Sciatic nerve (tissue), 2 donors: ENCODE measurements around the gene SIGLEC14. TPM values are rescaled to one million over a fixed set of nuclear protein-coding genes. Genes with fewer than 3 reads are reported as not detected.
A peak's percentile ranks its signal among the peaks of the same experiment; 100 is the strongest.
"Not testable (repeated sequence)": the region's sequence is repeated elsewhere in the genome, so short reads cannot be mapped to it uniquely, and the experiment has no call there.

Experiments
- ATAC-seq: fragments of 200-7000 bp; cut with Tn5 transposase; one replicate; pipeline ENCODE4 v1.9.1; 2020; ENCODE audit warnings: mild to moderate bottlenecking, moderate library complexity
- DNase-seq: peaks from one replicate; pipeline ENCODE4 v3.0.0-alpha.2; 2020; ENCODE audit warnings: low spot score
- intact Hi-C: fragments of 100-400 bp; cut with DNase I; formaldehyde crosslinking; loops from one replicate; pipeline ENCODE4 v1.14.2; 2022
- total RNA-seq: library from RNA; stranded (reverse); fragmentation: NEBNext Ultra II Directional; extraction: Animal tissue kit (Norgen Biotek cat#: 25700); gene quantifications from one replicate; pipeline ENCODE4 v1.2.1, GENCODE V29; 2021
- donor health status: DM: no; HTN: no; CAD: no.
- donor health status: DM: no; HTN: no; CAD: no.

SIGLEC14 gene
- total RNA-seq, 1 donor from 2014 or later, result 4.1 TPM

GRCh38 chr19:51680474-51680873, 33.8 kb upstream of the SIGLEC14 start:
- intact Hi-C loops, result no loop called here
- DNase-seq (no peak), ATAC-seq (no peak)

- no peak for ATAC-seq
- intact Hi-C loops, result no loop called here
Observed at GRCh38 chr19:51676566-51677083, 30.0 kb upstream of the SIGLEC14 start.

DNA sequence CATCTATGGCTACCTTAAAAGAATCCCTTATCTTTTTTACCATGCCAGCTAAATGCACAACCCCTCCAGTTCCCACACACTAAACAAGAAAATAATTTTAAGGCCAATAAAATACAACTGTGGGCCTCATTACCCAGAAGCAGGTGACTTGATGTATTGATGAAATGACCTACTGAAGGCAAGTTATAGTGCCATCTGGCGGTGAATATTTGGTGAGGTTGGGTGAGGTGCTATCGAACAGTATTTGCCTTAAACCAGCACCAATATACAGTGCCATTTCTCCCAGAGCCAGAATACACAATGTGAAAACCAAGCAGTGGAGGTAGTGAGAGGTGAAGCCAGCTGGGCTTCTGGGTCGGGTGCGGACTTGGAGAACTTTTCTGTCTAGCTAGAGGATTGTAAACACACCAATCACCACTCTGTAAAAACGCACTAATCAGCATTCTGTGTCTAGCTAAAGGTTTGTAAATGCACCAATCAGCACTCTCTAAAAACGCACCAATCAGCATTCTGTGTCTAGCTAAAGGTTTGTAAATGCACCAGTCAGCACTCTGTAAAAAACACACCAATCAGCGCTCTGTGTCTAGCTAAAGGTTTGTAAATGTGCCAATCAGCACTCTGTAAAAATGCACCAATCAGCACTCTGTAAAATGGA, 29.4 kb upstream of the SIGLEC14 start:
- ATAC-seq, intact Hi-C loops, DNase-seq: not testable (repeated sequence)

More at GRCh38 chr19:51676566-51677083, 30.0 kb upstream of the SIGLEC14 start:
- DNase-seq, result no peak

GRCh38 chr19:51668216-51668615, 21.6 kb upstream of the SIGLEC14 start:
- intact Hi-C loops, result no loop called here
- ATAC-seq, result no peak
- no peak for DNase-seq

DNA sequence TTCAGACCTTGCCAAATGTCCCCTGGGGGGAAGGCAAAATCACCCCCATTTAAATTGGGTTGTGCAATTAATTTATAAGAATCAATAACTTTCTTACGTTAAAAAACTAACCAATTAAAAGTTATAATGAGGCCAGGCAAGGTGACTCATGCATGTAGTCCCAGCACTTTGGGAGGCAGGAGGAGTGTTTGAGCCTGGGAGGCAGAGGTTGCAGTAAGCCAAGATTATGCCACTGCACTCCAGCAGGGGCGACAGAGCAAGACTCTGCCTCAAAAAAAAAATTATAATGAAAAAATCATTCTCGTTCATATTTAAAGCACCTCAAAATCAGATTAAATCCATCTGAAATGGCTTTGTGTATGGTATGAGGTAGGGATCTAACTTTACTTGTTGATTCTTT, 18.4 kb upstream of the SIGLEC14 start:
- intact Hi-C loops, result no loop called here
- ATAC-seq (no peak), DNase-seq (no peak)

GRCh38 chr19:51664131-51664530, 17.5 kb upstream of the SIGLEC14 start:
- ATAC-seq (no peak), DNase-seq (no peak)
- intact Hi-C loops, result no loop called here

GRCh38 chr19:51663650-51664049, 17.0 kb upstream of the SIGLEC14 start:
- ATAC-seq (no peak), DNase-seq (no peak)
- intact Hi-C loops, result no loop called here

DNA sequence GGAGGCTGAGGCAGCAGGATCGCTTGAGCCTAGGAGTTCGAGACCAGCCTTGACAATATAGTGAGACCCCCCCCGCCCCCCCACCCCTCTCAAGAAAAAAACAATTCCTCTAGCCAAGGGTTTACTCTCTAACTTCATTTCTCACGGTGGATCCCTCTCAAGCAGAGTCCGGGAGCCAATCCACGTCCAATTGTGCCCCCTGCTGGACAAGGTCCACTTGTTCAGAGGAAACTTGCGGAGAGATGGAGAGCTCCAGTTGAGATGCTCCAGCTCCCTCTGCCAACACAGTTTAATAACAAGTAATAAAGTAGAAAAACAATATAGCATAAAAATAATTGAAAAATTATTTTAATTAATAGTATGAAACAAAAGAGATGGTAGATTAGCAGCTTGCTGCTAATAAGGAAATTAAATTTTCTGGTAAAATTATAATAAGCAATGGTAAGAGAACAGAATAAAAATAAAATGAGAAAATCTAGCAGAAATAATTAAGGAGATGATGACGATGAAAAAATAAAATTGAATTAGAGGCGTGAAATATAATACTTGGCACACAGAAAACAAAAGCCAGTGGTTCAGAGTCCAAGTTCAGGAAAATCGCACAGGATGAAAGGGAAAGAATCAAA, 14.5 kb upstream of the SIGLEC14 start:
- DNase-seq (peak; percentile 89), ATAC-seq (peak; percentile 59)
- intact Hi-C loops, result no loop called here

DNA sequence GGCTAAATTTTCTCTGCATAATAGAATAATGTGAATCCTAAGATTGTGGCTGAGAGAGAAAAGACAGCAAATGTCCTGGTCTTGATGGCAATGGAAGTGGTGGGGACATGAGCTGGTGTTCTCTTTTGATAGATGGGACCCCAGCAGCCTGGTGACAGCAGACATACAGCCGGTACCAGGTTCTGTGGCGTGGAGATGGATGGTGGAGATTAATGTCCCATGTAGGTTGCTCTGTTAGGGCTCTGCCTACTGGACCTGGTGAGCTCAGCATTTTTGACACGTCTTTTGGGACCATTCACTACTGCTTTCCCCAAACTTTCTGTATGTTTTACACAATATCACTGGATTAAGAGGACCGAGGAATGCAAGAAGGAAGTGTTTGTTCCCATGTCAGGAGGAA, 8.2 kb upstream of the SIGLEC14 start:
- ATAC-seq, result no peak
- no peak for DNase-seq
- intact Hi-C loops, result no loop called here

GRCh38 chr19:51653162-51653561, 6.5 kb upstream of the SIGLEC14 start:
- ATAC-seq (no peak), DNase-seq (no peak)
- intact Hi-C loops, result no loop called here

- no peak for ATAC-seq
- intact Hi-C loops, result no loop called here
- DNase-seq, result no peak
Observed at GRCh38 chr19:51652266-51652665, 5.6 kb upstream of the SIGLEC14 start.

DNA sequence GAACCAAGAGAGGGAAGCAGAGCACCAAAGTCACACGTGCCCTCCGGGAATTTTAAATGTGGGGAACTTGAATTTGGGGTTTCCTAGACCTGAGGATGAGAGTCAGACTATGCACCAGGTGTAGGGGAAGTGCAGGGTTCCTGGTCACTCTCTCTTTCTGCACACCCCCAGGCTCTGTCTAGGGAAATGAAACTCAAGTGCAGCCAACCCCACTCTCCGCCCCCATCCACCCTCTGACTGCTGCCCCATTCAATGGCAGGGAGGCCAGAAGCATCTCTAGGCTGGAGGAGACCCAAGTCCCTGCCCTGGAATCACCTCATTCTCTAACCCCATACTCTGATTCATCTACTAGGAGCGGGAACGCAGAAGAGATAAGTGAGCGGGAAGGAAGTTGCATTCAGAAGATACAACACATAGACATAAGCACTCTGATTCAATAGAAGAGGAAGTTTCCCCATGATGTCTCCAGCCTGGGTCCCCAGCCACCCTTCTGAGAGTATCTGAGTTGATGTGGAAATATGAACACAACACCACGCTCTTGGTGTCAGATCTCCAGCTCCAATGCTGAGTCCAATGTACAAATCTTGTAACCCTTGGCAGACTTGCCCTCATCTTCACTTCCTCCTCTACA, 4.7 kb upstream of the SIGLEC14 start:
- DNase-seq (no peak), ATAC-seq (peak; percentile 53)
- intact Hi-C loops, result no loop called here

- DNase-seq (no peak), ATAC-seq (no peak)
- intact Hi-C loops, result no loop called here
Observed at GRCh38 chr19:51647318-51647717, 693 bp upstream of the SIGLEC14 start.

DNA sequence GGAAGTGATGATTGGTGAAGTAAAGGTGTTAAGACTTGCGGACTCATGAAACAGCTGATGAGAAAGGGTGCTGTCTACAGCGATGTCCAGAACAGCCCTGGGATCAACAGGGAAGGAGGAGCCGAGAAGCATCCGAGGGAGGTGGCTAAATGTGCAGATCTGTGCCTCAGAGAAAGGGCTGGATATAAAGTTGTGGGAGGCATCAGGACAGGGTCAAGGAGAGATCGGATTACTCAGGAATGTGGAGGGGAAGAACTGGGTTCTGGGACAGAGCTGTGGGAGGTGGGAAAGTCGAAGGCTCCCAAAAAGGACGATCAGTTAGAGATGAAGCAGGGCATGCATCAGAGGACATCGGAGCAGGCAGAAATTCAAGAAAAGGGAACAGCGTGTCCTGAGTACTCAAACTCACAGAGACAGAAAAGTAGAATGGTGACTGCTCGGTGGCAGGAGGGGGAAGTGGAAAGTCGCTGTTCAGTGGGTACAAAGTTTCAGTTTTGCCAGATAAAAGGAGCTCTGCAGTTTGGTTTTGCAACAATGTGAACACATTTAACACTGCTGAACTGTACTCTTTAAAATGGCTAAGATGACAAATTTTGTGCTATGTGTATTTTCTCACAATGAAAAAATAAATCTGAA, 1.9 kb downstream of the SIGLEC14 start:
- no peak for DNase-seq
- ATAC-seq, result no peak
- intact Hi-C loops, result no loop called here

- no peak for ATAC-seq
- intact Hi-C loops, result no loop called here
- no peak for DNase-seq
Observed at GRCh38 chr19:51641648-51642047, 5.0 kb downstream of the SIGLEC14 start.

GRCh38 chr19:51640386-51640785, 6.2 kb downstream of the SIGLEC14 start:
- DNase-seq, result no peak
- intact Hi-C loops, result no loop called here
- no peak for ATAC-seq

- ATAC-seq (no peak), DNase-seq (no peak)
- intact Hi-C loops, result no loop called here
Observed at GRCh38 chr19:51639916-51640315, 6.7 kb downstream of the SIGLEC14 start.

DNA sequence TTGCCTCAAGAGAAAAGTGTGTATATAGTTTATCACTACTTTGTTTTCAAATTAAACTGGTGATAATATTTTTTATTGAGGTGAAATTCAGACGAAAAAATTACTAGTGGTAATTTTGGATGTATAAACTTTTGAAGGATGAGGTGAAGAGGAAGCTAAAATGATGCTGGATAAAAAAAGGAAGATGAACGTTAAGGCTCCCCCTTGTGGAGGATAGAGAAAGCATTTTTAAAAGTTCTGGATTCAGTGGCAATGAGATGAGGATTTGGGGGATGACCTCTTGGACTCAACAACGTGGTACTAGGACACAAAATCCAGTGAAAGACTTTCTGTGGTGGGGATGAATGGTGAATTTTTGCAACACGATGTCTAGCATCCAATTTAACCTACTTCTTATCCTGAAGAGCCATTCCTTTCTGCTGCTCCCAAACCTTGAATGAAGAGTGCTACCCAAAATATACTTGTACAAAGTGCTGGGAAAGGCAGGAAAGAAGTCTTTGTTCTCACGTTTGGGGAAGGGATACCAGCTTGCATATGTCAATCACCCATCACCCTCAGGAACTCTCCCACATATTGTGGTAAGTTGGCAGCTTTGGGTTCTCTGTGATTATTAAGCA, 9.2 kb downstream of the SIGLEC14 start:
- intact Hi-C loops, result no loop called here
- no peak for DNase-seq
- ATAC-seq, result no peak

DNA sequence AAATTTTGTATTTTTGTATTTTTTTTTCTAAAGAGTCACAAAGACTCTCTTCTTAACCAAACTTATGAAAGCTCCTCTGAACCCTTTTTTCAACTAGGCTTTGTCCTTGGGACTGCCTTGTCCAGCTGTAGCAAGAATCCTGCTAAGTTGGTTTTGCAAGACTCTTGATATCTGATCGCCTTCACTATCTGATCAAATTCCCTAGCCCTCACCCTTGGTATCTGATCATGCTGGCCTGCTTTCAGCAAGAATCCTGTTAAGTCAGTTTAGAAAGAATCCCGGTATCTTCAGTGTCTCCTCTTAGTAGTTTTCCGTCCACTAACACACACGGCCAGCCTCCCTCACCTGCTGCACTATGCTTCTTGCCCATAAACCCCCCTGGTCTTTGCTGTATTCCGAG, 14.5 kb downstream of the SIGLEC14 start:
- DNase-seq (no peak), ATAC-seq (no peak)
- intact Hi-C loops, result no loop called here
